CD4-positive, alpha-beta T cell treated with Interleukin-12 subunit alpha and Interleukin-12 subunit beta, for 1 hour (primary cell): ENCODE data around the gene TPSD1.
"Not testable (repeated sequence)": the region's sequence is repeated elsewhere in the genome, so short reads cannot be mapped to it uniquely, and the experiment has no call there.

Source experiments
- DNase-seq: peaks from one replicate; pipeline ENCODE4 v3.0.0-alpha.2; 2020

Gene TPSD1

GRCh38 chr16:1283996-1284616 lies 28.2 kb downstream of the TPSD1 start:
- no peak for DNase-seq

- DNase-seq = no peak
Observed at GRCh38 chr16:1285669-1286512, 30.0 kb downstream of the TPSD1 start.

- DNase-seq = no peak
Observed at GRCh38 chr16:1286513-1287094, 30.7 kb downstream of the TPSD1 start.

- DNase-seq = no peak
Observed at GRCh38 chr16:1287982-1288670, 32.3 kb downstream of the TPSD1 start.

GRCh38 chr16:1288813-1289476 lies 33.1 kb downstream of the TPSD1 start:
- DNase-seq = no peak

- no peak for DNase-seq
Observed at GRCh38 chr16:1289477-1289866, 33.6 kb downstream of the TPSD1 start.

GRCh38 chr16:1290063-1290501 lies 34.2 kb downstream of the TPSD1 start:
- DNase-seq = no peak

GRCh38 chr16:1290860-1291575 lies 35.1 kb downstream of the TPSD1 start:
- DNase-seq = no peak

- no peak for DNase-seq
Observed at GRCh38 chr16:1291576-1291974, 35.7 kb downstream of the TPSD1 start.

GRCh38 chr16:1292208-1292607 lies 36.3 kb downstream of the TPSD1 start:
- DNase-seq = not testable (repeated sequence)

GRCh38 chr16:1292808-1293207 lies 36.9 kb downstream of the TPSD1 start:
- DNase-seq = not testable (repeated sequence)

- no peak for DNase-seq
Observed at GRCh38 chr16:1293921-1294656, 38.2 kb downstream of the TPSD1 start.

- DNase-seq = no peak
Observed at GRCh38 chr16:1295465-1295864, 39.6 kb downstream of the TPSD1 start.

GRCh38 chr16:1296688-1297017 lies 40.8 kb downstream of the TPSD1 start:
- DNase-seq = not testable (repeated sequence)

- DNase-seq = no peak
Observed at GRCh38 chr16:1297018-1297696, 41.3 kb downstream of the TPSD1 start.

GRCh38 chr16:1298406-1298805 lies 42.5 kb downstream of the TPSD1 start:
- DNase-seq = no peak

- no peak for DNase-seq
Observed at GRCh38 chr16:1299012-1299867, 43.4 kb downstream of the TPSD1 start.

- no peak for DNase-seq
Observed at GRCh38 chr16:1299868-1300203, 44.0 kb downstream of the TPSD1 start.

GRCh38 chr16:1300664-1301476 lies 45.0 kb downstream of the TPSD1 start:
- DNase-seq = peak; percentile 80
